GM18951 (cell line): ENCODE results near the gene RCC2.
"Not testable (repeated sequence)": the region's sequence is repeated elsewhere in the genome, so short reads cannot be mapped to it uniquely, and the experiment has no call there.

Source experiments
- POLR2A ChIP-seq: IDR thresholded peaks from 4 replicates; pipeline ENCODE4 v1.6.1; 2011; ENCODE audit warnings: mild to moderate bottlenecking; ENCODE audit not compliant: insufficient read length, insufficient read depth; ENCODE audit errors: extremely low read depth
- in situ Hi-C: fragments of 300-500 bp; cut with MboI; formaldehyde crosslinking; loops from one replicate; pipeline ENCODE4 v1.12.0; 2022; ENCODE audit warnings: low sequenced_read_pairs, mixed read lengths, inconsistent platforms; ENCODE audit not compliant: unreplicated experiment

Gene RCC2

DNA sequence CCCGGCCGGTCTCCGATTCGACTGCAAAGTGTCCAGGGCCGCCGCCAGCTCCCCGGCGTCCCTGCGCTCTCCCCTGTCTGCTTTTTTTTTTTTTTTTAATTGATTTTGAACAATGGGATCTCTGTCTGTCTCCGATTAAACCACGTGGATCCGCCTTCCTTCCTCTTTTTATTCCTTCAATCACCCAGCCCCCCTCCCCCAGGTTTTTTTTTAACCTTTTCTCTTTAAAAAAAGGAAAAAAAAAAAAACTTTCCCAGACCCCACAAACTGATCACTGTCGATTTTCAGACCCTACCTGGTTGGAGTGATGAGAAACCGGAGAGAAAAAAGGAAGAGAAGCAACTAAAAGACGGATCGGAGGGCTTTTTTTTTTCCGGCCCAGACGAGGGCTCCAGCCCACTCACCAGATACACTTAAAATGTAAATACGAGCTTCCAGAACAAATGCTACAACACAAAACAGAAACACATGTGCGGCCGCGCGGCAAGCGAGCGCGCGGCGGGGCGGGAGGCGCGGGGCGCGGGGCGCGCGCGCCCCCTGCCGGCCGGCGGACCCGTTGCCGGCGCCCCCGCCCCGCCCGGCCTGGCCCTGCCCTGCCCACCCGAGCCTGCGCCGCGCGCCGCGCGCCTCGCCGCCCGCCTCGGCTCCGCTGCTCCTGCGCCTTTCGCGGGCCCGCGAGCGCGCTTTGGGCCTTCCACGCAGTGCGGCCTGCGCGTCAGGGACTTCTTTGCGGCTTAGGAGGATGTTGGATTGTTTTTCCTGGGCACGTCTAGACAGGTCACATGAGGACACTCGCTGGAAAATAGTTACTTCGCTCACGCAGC lies at the start of gene RCC2:
TSS of gene RCC2 (minus strand) at position 428 of the 824 bp plus-strand sequence. CDS start 1,163 bp downstream, outside the sequence.
- in situ Hi-C loops, result no loop called here
- TF ChIP-seq POLR2A, result peak; percentile 62

DNA sequence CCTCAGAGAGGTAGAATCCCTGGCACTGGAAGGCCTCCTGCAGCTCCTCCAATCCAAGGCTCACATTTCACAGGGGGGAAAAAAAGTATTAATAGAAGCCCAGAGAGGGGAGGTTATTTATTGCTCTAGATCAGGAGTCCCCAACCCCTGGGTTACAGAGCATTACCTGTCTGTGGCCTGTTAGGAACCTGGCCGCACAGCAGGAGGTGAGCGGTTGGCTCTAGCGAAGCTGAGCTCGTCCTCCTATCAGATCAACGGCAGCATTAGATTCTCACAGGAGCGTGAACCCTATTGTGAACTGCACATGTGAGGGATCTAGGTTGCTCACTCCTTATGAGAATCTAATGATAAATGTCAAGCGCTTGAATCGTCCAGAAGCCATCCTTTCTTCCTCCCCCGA lies 46.8 kb upstream of the RCC2 start:
- no peak for TF ChIP-seq POLR2A
- in situ Hi-C loops, result loop anchor here (10.0 kb wide), 1 partner anchor 79 kb away; no protein-coding TSS in a partner anchor

DNA sequence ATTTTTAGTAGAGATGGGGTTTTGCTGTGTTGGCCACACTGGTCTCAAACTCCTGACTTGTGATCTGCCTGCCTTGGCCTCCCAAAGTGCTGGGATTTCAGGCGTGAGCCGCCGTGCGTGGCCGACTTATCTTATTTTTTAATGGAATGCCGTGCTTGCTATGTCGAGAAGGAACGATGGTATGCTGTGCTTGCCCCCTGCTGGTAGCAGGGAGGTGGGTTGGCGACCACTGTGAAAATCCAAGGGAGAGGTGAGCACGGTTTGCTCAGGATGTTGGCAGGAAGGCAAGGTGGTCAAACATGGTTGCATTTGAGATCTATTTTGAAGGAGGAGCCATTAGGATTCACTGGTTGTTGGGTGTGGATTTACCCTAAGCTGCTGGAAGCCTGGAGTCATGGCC lies 45.8 kb upstream of the RCC2 start:
- in situ Hi-C loops, result loop anchor here (10.0 kb wide), 1 partner anchor 80 kb away; no protein-coding TSS in a partner anchor
- TF ChIP-seq POLR2A, result no peak

DNA sequence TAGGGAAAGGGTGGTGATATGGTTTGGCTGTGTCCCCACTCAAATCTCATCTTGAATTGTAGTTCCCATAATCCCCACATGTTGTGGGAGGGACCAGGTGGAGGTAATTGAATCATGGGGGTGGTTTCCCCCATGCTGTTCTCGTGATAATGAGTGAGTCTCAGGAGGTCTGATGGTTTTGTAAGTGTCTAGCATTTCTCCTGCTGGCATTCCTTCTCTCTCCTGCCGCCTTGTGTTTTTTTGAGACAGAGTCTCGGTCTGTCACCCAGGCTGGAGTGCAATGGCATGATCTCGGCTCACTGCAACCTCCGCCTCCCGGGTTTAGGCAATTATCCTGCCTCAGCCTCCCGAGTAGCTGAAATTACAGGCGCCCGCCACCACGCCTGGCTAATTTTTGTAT lies 42.5 kb upstream of the RCC2 start:
- in situ Hi-C loops, result loop anchor here (10.0 kb wide), 1 partner anchor 83 kb away; no protein-coding TSS in a partner anchor

DNA sequence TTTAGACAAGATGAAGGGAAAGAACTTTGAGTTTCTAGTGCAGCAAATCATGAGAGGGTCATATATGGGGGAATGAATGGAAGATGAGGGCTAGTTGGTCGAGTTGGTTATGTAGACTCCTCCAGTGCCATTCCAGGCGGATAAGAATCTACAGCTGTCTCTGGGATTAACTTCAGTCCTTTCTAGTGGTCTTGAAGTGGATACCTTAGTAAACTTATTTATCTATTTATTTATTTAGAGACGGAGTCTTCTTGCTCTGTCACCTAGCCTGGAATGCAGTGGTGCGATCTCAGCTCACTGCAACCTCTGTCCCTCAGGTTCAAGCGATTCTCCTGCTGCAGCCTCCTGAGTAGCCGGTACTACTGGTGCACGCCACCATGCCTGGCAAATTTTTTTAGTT lies 41.4 kb upstream of the RCC2 start:
- no peak for TF ChIP-seq POLR2A
- in situ Hi-C loops, result loop anchor here (10.0 kb wide), 1 partner anchor 84 kb away; no protein-coding TSS in a partner anchor

DNA sequence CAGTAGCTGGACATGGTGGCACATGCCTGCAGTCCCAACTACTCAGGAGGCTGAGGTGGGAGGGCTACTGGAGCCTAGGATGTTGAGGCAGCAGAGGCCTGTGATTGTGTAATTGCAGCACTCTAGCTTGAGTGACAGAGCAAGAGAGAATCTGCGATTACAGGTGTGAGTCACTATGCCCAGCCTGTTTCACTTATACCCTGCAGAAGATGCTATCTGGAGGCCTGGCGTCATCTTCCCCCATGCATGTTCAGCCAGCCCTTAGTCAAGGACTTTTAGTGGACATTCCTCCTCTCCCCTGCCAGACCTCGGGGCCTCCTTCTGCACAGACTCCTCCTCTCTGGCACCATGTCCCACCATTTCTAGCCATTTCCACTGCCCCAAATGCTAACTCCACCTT lies 36.3 kb upstream of the RCC2 start:
- in situ Hi-C loops, result no loop called here
- TF ChIP-seq POLR2A, result no peak

DNA sequence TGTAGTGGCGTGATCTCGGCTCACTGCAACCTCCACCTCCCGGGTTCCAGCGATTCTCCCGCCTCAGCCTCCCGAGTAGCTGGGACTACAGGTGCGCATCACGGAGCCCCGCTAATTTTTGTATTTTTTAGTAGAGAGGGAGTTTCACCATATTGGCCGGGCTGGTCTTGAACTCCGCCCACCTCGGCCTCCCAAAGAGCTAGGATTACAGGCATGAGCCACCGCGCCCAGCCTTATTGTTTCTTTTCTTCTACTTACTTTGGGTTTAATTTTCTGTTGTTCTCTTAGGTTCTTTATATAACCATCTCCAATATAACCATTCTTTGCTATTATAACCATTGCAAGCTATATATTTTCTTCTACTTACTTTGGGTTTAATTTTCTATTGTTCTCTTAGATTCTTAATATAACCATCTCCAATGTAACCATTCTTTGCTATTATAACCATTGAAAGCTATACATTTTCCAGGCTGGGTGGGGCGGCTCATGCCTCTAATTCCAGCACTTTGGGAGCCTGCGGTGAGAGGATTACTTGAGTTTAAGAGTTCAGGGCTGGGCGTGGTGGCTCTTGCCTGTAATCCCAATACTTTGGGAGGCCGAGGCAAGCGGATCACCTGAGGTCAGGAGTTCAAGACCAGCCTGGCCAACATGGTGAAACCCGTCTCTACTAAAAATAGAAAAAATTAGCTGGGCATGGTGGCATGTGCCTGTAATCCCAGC lies 35.5 kb upstream of the RCC2 start:
- in situ Hi-C loops, result not testable (repeated sequence)

DNA sequence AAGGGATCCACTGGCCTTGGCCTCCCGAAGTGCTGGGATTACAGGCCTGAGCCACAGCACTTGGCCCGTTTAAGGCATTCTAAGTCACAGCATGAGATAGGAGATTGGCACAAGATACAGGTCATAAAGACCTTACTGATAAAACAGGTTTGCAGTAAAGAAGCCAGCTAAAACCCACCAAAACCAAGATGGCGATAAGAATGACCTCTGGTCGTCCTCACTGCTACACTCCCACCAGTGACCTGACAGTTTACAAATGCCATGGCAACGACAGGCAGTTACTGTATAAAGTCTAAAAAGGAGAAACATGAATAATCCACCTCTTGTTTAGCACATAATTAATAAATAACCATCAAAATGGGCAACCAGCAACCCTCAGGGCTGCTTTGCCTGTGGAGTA lies 33.3 kb upstream of the RCC2 start:
- no peak for TF ChIP-seq POLR2A
- in situ Hi-C loops, result no loop called here

DNA sequence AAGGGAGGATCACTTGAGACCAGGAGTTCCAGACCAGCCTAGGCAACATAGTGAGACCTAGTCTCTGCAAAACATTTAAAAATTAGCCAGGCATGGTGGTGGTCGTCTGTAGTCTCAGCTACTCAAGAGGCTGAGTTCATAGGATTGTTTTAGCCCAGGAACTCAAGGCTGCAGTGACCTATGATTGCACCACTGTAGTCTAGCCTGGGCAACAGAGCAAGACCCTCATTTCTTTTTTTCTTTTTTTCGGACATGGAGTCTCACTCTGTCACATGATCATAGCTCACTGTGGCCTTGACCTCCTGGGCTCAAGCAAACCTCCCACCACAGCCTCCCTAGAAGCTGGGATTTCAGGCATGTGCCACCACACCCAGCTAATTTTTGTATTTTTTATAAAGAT lies 31.9 kb upstream of the RCC2 start:
- TF ChIP-seq POLR2A, result no peak
- in situ Hi-C loops, result no loop called here

DNA sequence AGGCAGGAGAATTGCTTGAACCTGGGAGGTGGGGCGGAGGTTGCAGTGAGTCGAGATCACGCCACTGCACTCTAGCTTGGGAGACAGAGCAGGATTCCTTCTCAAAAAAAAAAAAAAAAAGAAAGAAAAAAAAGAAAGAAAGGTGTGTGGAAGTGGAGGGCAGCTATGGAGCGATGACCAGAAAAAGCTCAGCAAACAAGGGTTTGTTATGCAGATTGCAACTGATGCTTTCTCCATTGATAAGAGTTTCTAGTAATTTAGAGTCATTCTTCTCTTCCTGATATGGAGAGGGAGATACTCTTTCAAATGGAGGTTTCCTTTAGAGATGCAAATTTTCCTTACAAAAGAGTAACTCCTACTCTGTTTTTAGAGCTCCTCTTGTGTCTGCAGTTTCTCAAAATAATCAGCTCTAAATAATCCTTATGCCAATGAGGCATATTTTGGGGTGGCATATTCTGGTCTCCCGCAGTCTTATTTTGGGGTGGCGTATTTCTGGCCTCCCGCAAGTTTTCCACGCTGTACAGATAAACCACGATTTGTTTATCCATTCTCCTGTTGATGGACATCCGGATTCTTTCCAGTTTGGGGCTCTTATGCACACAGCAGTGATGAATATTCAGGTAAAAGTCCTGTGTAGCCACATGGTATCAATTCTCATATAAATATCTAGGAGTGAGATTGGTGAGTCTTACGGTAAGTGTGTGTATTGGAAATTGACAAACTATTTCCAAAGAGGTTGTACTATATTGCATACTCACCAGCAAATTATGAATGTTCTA lies 30.7 kb upstream of the RCC2 start:
- TF ChIP-seq POLR2A, result no peak
- in situ Hi-C loops, result no loop called here

DNA sequence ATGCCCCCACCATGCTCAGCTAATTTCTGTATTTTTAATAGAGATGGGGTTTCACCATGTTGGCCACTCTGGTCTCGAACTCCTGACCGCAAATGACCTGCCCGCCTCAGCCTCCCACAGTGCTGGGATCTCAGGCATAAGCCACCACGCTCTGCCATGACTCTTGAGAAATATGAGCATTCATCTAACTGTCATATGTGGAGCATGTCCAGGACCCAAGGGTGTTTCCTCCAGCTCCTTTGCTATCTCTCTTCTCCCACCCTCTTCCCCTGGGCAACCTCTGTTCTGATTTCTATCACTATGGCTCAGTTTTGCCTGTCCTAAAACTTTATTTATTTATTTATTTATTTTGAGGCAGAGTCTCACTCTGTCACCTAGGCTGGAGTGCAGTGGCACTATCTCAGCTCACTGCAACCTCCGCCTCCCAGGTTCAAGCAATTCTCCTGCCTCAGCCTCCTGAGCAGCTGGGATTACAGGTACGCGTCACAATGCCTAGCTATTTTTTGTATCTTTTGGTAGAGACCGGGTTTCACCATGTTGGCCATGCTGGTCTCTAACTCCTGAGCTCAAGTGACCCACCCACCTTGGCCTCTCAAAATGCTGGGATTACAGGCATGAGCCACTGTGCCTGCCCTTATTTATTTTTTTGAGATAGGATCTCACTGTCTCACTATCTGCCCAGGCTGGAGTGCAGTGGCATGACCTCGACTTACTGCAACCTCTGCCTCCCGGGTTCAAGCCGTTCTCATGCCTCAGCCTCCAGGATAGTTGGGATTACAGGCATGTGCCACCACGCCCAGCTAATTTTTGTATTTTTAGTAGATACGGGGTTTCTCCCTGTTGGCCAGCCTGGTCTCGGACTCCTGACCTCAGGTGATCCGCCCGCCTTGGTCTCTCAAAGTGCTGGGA lies 29.1 kb upstream of the RCC2 start:
- in situ Hi-C loops, result not testable (repeated sequence)

DNA sequence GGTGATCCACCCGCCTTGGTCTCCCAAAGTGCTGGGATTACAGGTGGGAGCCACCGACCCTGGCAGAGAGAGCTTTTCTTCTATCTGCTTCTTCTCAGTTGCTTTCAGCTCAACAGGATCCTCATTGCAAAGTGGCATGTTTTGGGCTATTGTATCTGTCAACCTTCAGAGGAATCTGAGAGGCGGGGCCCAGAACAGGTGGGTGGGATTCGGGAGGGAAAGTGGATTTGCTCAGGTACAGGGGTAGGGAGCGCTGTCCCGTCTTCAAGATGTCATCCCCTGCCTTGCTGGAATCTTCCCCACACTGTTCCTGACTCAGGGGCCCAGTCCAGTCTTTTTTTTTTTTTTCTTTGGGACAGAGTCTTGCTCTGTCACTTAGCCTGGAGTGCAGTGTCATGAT lies 26.9 kb upstream of the RCC2 start:
- no peak for TF ChIP-seq POLR2A
- in situ Hi-C loops, result no loop called here
